Mammary epithelial cell (primary cell): ENCODE measurements around the gene GTF2H3.

Source experiments
- CTCF ChIP-seq, 2 donors: IDR thresholded peaks in 1 of 2; conservative IDR thresholded peaks in 1 of 2; 2 replicates each; pipeline ENCODE4 v1.5.1; 2011 to 2012; ENCODE audit warnings: inconsistent platforms in 2 of 2, low read length in 2 of 2, mild to moderate bottlenecking in 2 of 2, control low read depth in 1 of 2, low read depth in 1 of 2; ENCODE audit not compliant: insufficient read depth in 1 of 2; ENCODE audit errors: extremely low read depth in 1 of 2
- EZH2 ChIP-seq: IDR thresholded peaks from 2 replicates; pipeline ENCODE4 v1.6.1; 2012; ENCODE audit warnings: low read length, inconsistent platforms, borderline replicate concordance

GRCh38 chr12:123597100-123597499 is 36.5 kb upstream of the GTF2H3 start:
- TF ChIP-seq CTCF (conservative IDR thresholded peaks at IDR 0.05 in 1 of 2, IDR thresholded peaks at IDR 0.05 in 1 of 2; ENCODE audit: extremely low read depth in 1 of 2, insufficient read depth in 1 of 2, low read depth in 1 of 2, low read length in 2 of 2), result no peak
- no peak for TF ChIP-seq EZH2
